Measurements from ENCODE around the gene CLDN7.

The CLDN7 gene

GRCh38 chr17:7217113-7217987, 44.9 kb downstream of the CLDN7 start:
- H3K4me3 ChIP-seq (ENCODE audit: control insufficient read depth, low read depth, low read length): peak overlapping the region; percentile 80
- TF ChIP-seq CTCF (IDR thresholded peaks at IDR 0.05; ENCODE audit: control insufficient read depth, insufficient read depth, low read depth, low read length, missing control alignments): no peak

GRCh38 chr17:7216242-7217112, 45.8 kb downstream of the CLDN7 start:
- no peak for DNase-seq (ENCODE audit: low read depth)
- H3K4me3 ChIP-seq (ENCODE audit: control insufficient read depth, low read depth, low read length): peak overlapping the region; percentile 80
- no peak for TF ChIP-seq CTCF (IDR thresholded peaks at IDR 0.05; ENCODE audit: control insufficient read depth, insufficient read depth, low read depth, low read length, missing control alignments)

More at GRCh38 chr17:7217113-7217987, 44.9 kb downstream of the CLDN7 start:
- no peak for DNase-seq (ENCODE audit: low read depth)

- peak overlapping the region; percentile 80 for H3K4me3 ChIP-seq (ENCODE audit: control insufficient read depth, low read depth, low read length)
- TF ChIP-seq CTCF (IDR thresholded peaks at IDR 0.05; ENCODE audit: control insufficient read depth, insufficient read depth, low read depth, low read length, missing control alignments): no peak
- no peak for DNase-seq (ENCODE audit: low read depth)
Measured at GRCh38 chr17:7215652-7216180, 46.6 kb downstream of the CLDN7 start.

GRCh38 chr17:7215136-7215638, 47.1 kb downstream of the CLDN7 start:
- TF ChIP-seq CTCF (IDR thresholded peaks at IDR 0.05; ENCODE audit: control insufficient read depth, insufficient read depth, low read depth, low read length, missing control alignments): no peak
- DNase-seq (ENCODE audit: low read depth): no peak
- H3K4me3 ChIP-seq (ENCODE audit: control insufficient read depth, low read depth, low read length): peak overlapping the region; percentile 65

DNA sequence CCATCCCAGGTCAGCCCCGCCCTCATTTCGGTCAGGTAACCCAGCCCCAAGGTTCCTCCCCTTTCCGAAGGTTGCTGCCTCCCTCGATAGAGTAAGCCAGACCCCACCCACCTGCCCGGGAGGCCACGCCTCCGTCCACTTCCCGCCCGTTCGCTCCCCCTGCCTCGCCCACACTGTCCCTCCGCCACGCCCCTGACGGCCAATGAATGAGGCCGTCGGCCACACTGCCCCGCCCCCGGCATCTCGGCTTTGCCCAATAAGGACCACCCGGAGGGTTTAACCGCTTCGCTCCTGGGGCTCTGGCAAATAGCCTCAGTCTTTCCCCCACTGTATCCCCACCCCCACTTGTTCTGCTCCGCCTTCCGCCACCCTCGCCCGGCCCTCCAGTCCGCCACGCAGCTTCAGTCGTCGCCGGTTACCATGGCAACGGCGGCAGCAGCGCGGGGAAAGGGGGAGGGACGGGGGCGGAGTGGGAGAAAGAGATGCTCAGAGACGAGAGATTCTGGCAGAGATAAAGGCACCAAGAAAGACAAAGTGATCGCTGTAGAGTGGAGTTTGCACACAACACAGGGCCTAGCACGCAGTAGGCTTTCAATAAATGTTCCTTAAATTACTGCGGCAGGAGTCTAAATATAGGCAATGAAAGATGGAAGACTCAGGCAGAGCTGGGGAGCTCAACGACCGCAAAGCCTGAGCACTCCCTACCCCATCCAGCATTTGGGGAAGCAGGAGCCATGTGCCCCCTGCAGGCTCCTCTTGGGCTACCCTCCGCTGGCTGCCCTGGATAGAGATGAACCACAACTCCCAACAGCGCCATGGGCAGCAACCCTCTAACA, 47.8 kb downstream of the CLDN7 start:
- peak overlapping the region; percentile 65 for H3K4me3 ChIP-seq (ENCODE audit: control insufficient read depth, low read depth, low read length)
- peak; percentile 84 for DNase-seq (ENCODE audit: low read depth)
- peak; percentile 70 for TF ChIP-seq CTCF (IDR thresholded peaks at IDR 0.05; ENCODE audit: control insufficient read depth, insufficient read depth, low read depth, low read length, missing control alignments)

Data from AG09309 (cell line).